ENCODE results near the gene KDM4C.
A peak's percentile ranks its signal among the peaks of the same experiment; 100 is the strongest.

The KDM4C gene

GRCh38 chr9:7210854-7211637 lies 453.3 kb downstream of the KDM4C start:
- Histone ChIP-seq H3K27me3 (ENCODE audit: insufficient read depth, low read length) (no peaks in the 10 kb centered on the region), H3K4me3 (ENCODE audit: low read length) (no peak overlapping the region), H3K9me3 (ENCODE audit: low read length) (no peaks in the 10 kb centered on the region), H3K4me1 (ENCODE audit: insufficient read depth, low read length) (peaks cover 38% of the 10 kb centered on the region), H2AFZ (ENCODE audit: low read depth, low read length) (no peak overlapping the region), H3K36me3 (ENCODE audit: insufficient read depth, low read length) (no peaks in the 10 kb centered on the region)

- H3K4me3 ChIP-seq (ENCODE audit: low read length): peak overlapping the region; percentile 24
Measured at GRCh38 chr9:7211657-7212056, 453.9 kb downstream of the KDM4C start.

GRCh38 chr9:7212101-7212500 lies 454.3 kb downstream of the KDM4C start:
- Histone ChIP-seq H2AFZ (ENCODE audit: low read depth, low read length) (no peak overlapping the region), H3K27me3 (ENCODE audit: insufficient read depth, low read length) (no peaks in the 10 kb centered on the region), H3K9me3 (ENCODE audit: low read length) (no peaks in the 10 kb centered on the region), H3K4me1 (ENCODE audit: insufficient read depth, low read length) (peaks cover 38% of the 10 kb centered on the region), H3K4me3 (ENCODE audit: low read length) (peak overlapping the region; percentile 24), H3K36me3 (ENCODE audit: insufficient read depth, low read length) (no peaks in the 10 kb centered on the region)

More at GRCh38 chr9:7211657-7212056, 453.9 kb downstream of the KDM4C start:
- Histone ChIP-seq H3K9me3 (ENCODE audit: low read length) (no peaks in the 10 kb centered on the region), H2AFZ (ENCODE audit: low read depth, low read length) (no peak overlapping the region), H3K4me1 (ENCODE audit: insufficient read depth, low read length) (peaks cover 38% of the 10 kb centered on the region), H3K27me3 (ENCODE audit: insufficient read depth, low read length) (no peaks in the 10 kb centered on the region), H3K36me3 (ENCODE audit: insufficient read depth, low read length) (no peaks in the 10 kb centered on the region)

- Histone ChIP-seq H3K9me3 (ENCODE audit: low read length) (no peaks in the 10 kb centered on the region), H3K27me3 (ENCODE audit: insufficient read depth, low read length) (no peaks in the 10 kb centered on the region), H2AFZ (ENCODE audit: low read depth, low read length) (no peak overlapping the region), H3K4me1 (ENCODE audit: insufficient read depth, low read length) (peaks cover 22% of the 10 kb centered on the region), H3K36me3 (ENCODE audit: insufficient read depth, low read length) (no peaks in the 10 kb centered on the region), H3K4me3 (ENCODE audit: low read length) (no peak overlapping the region)
Measured at GRCh38 chr9:7216004-7216841, 458.4 kb downstream of the KDM4C start.

GRCh38 chr9:7223981-7224380 lies 466.2 kb downstream of the KDM4C start:
- no peaks in the 10 kb centered on the region for H3K27me3 ChIP-seq (ENCODE audit: insufficient read depth, low read length)
- no peak overlapping the region for H2AFZ ChIP-seq (ENCODE audit: low read depth, low read length)
- H3K36me3 ChIP-seq (ENCODE audit: insufficient read depth, low read length): no peaks in the 10 kb centered on the region
- no peaks in the 10 kb centered on the region for H3K4me1 ChIP-seq (ENCODE audit: insufficient read depth, low read length)
- no peak overlapping the region for H3K4me3 ChIP-seq (ENCODE audit: low read length)
- H3K9me3 ChIP-seq (ENCODE audit: low read length): no peaks in the 10 kb centered on the region

Data from neuron (in vitro differentiated cells).